Thyroid gland (tissue), 4 donors: ENCODE measurements around the gene SLC35F3.

Source experiments
- CTCF ChIP-seq, 6 experiments: fragments of 200-600 bp in 3 of 6; fragments of 450-650 bp in 3 of 6; sonication (generic) in 3 of 6; IDR thresholded peaks; one replicate each; pipeline ENCODE4 v1.5.1; 2016 to 2019; ENCODE audit warnings: antibody characterized with exemption in 6 of 6, mild to moderate bottlenecking in 2 of 6, inconsistent platforms in 1 of 6, moderate library complexity in 1 of 6
- POLR2A ChIP-seq, 2 donors: fragments of 450-650 bp; IDR thresholded peaks; one replicate each; pipeline ENCODE4 v1.6.1; 2017; ENCODE audit warnings: antibody characterized with exemption in 2 of 2, mild to moderate bottlenecking in 2 of 2, moderate library complexity in 1 of 2

- TF ChIP-seq POLR2A (IDR thresholded peaks at IDR 0.05) (no peak), CTCF (IDR thresholded peaks at IDR 0.05) (no peak)
These were observed 444.5 kb downstream of the SLC35F3 start for GRCh38 chr1:234348964-234349363.
